NCI-H446 (cell line): ENCODE data around the gene TBC1D28.
"Not testable (repeated sequence)": the region's sequence is repeated elsewhere in the genome, so short reads cannot be mapped to it uniquely, and the experiment has no call there.

ENCODE experiments used
- DNase-seq, 2 experiments: peaks; one replicate each; lab custom pipeline; 2025; lab: John Stamatoyannopoulos, UW

TBC1D28 gene

GRCh38 chr17:18644291-18644690 lies at the start of gene TBC1D28:
Gene TBC1D28 (minus strand): TSS chr17:18644391. CDS start chr17:18641352, 3,039 bp downstream.
- not testable (repeated sequence) for DNase-seq

GRCh38 chr17:18682668-18683067 lies 38.5 kb upstream of the TBC1D28 start:
- DNase-seq = not testable (repeated sequence)

- peak; percentile 28 to 80 for DNase-seq
Measured at GRCh38 chr17:18681767-18682571, 37.8 kb upstream of the TBC1D28 start, which contains the start of gene FOXO3B. Gene FOXO3B (minus strand): TSS chr17:18682314. CDS start chr17:18681651, 663 bp downstream.

- not testable (repeated sequence) for DNase-seq
Measured at GRCh38 chr17:18677381-18677780, 33.2 kb upstream of the TBC1D28 start.

- not testable (repeated sequence) for DNase-seq
Measured at GRCh38 chr17:18676928-18677327, 32.7 kb upstream of the TBC1D28 start.

- DNase-seq = not testable (repeated sequence)
Measured at GRCh38 chr17:18672395-18673227, 28.4 kb upstream of the TBC1D28 start.

- not testable (repeated sequence) for DNase-seq
Measured at GRCh38 chr17:18668625-18669024, 24.4 kb upstream of the TBC1D28 start.

- DNase-seq = not testable (repeated sequence)
Measured at GRCh38 chr17:18667535-18667934, 23.3 kb upstream of the TBC1D28 start.

- not testable (repeated sequence) for DNase-seq
Measured at GRCh38 chr17:18666326-18666725, 22.1 kb upstream of the TBC1D28 start.

GRCh38 chr17:18661924-18662624 lies 17.9 kb upstream of the TBC1D28 start:
- not testable (repeated sequence) for DNase-seq

GRCh38 chr17:18650094-18650493 lies 5.9 kb upstream of the TBC1D28 start:
- not testable (repeated sequence) for DNase-seq

- DNase-seq = not testable (repeated sequence)
Measured at GRCh38 chr17:18643124-18643523, 1.1 kb downstream of the TBC1D28 start.

GRCh38 chr17:18638357-18638756 lies 5.8 kb downstream of the TBC1D28 start:
- DNase-seq = not testable (repeated sequence)

GRCh38 chr17:18636237-18636636 lies 8.0 kb downstream of the TBC1D28 start:
- not testable (repeated sequence) for DNase-seq

GRCh38 chr17:18635773-18636172 lies 8.4 kb downstream of the TBC1D28 start:
- DNase-seq = not testable (repeated sequence)

- not testable (repeated sequence) for DNase-seq
Measured at GRCh38 chr17:18634550-18635263, 9.5 kb downstream of the TBC1D28 start.

GRCh38 chr17:18626152-18626870 lies 17.9 kb downstream of the TBC1D28 start:
- no peak for DNase-seq

GRCh38 chr17:18625509-18626104 lies 18.6 kb downstream of the TBC1D28 start:
- peak; percentile 42 to 77 for DNase-seq

GRCh38 chr17:18624862-18625501 lies 19.2 kb downstream of the TBC1D28 start:
- not testable (repeated sequence) for DNase-seq

GRCh38 chr17:18617613-18618012 lies 26.6 kb downstream of the TBC1D28 start:
- DNase-seq = not testable (repeated sequence)
